K562 (cell line): ENCODE measurements around the gene MICAL2. TPM values are rescaled to one million over a fixed set of nuclear protein-coding genes. Genes with fewer than 3 reads are reported as not detected.
A peak's percentile ranks its signal among the peaks of the same experiment; 100 is the strongest.

Experiments
- CBFA2T2 ChIP-seq: fragments of 450-650 bp; conservative IDR thresholded peaks from 2 replicates; pipeline ENCODE4 v1.6.1; 2017; ENCODE audit warnings: mild to moderate bottlenecking
- CEBPG ChIP-seq, 3 experiments: fragments of 200-800 bp in 1 of 3; sonication (Bioruptor generic) in 1 of 3; sonication (generic) in 1 of 3; formaldehyde crosslinking in 1 of 3; IDR thresholded peaks in 2 of 3; conservative IDR thresholded peaks in 1 of 3; 2 replicates each; pipeline versions ENCODE4 v1.6.1 to v1.8.0; 2016 to 2022; ENCODE audit warnings: missing compliant biosample characterization in 2 of 3, missing genetic modification characterization in 2 of 3, mild to moderate bottlenecking in 1 of 3, missing genetic modification reagents in 1 of 3
- HDAC3 ChIP-seq: fragments of 450-650 bp; IDR thresholded peaks from 2 replicates; pipeline ENCODE4 v1.6.1; 2018; ENCODE audit warnings: borderline replicate concordance, mild to moderate bottlenecking, moderate library complexity; ENCODE audit not compliant: partially characterized antibody
- HSF4 ChIP-seq: fragments of 250-450 bp; sonication (Bioruptor Pico); IDR thresholded peaks from 2 replicates; pipeline ENCODE4 v2.1.2; 2022; ENCODE audit warnings: mild to moderate bottlenecking, moderate library complexity, borderline replicate concordance
- MYC ChIP-seq, 2 experiments: fragments of 250-450 bp in 1 of 2; sonication (Bioruptor Pico) in 1 of 2; IDR thresholded peaks; 2 replicates each; pipeline versions ENCODE4 v1.5.1 to v1.6.1; 2012 to 2021; ENCODE audit warnings: low read depth in 2 of 2, borderline replicate concordance in 1 of 2, improper control_type of control experiment in 1 of 2, low read length in 1 of 2, mild to moderate bottlenecking in 1 of 2, moderate library complexity in 1 of 2
- PHB2 ChIP-seq: fragments of 450-650 bp; IDR thresholded peaks from 2 replicates; pipeline ENCODE4 v1.6.1; 2017; ENCODE audit warnings: low read depth
- PYGO2 ChIP-seq: fragments of 450-650 bp; IDR thresholded peaks from 2 replicates; pipeline ENCODE4 v1.6.1; 2016; ENCODE audit warnings: mild to moderate bottlenecking, missing genetic modification characterization, moderate library complexity, missing compliant biosample characterization
- SMARCA5 ChIP-seq: fragments of 450-650 bp; IDR thresholded peaks from 2 replicates; pipeline ENCODE4 v1.6.1; 2016
- SPI1 ChIP-seq: IDR thresholded peaks from 2 replicates; pipeline ENCODE4 v1.6.1; 2011; ENCODE audit warnings: low read depth, low read length, control low read depth, borderline replicate concordance
- ZBTB1 ChIP-seq: sonication (generic); formaldehyde crosslinking; IDR thresholded peaks from 2 replicates; pipeline ENCODE4 v1.8.1; 2023; ENCODE audit warnings: missing genetic modification reagents, low read depth, mild to moderate bottlenecking, borderline replicate concordance
- polyA plus RNA-seq, 8 experiments: library from polyadenylated mRNA; depleted of rRNA in 4 of 8; stranded (reverse) in 5 of 8; unstranded in 3 of 8; fragments of >200 nt; fragmentation: Nextera tagmentation in 2 of 8; fragmentation: Illumina TruSeq in 1 of 8; extraction: Ambion mirVana in 2 of 8; extraction: Trizol in 1 of 8; gene quantifications; 2 replicates each; pipeline versions ENCODE4 v1.2.1 to v1.2.3, GENCODE V29; 2011 to 2014; ENCODE audit warnings: inconsistent platforms in 1 of 8, missing spikeins in 1 of 8
- total RNA-seq, 7 experiments: library from RNA; depleted of rRNA in 6 of 7; stranded (reverse); fragments of >200 nt in 6 of 7; fragmentation: Illumina TruSeq in 2 of 7; extraction: Trizol in 2 of 7; gene quantifications; 2 replicates each; pipeline versions ENCODE4 v1.2.1 to v1.2.3, GENCODE V29; 2011 to 2021; ENCODE audit warnings: low replicate concordance in 1 of 7
- TF ChIP-seq, protein P1 (sequence below): fragments of 250-450 bp; sonication (Bioruptor Pico); IDR thresholded peaks from 2 replicates; pipeline ENCODE4 v1.8.0; 2022; ENCODE audit warnings: inconsistent platforms
- TF ChIP-seq, protein P2 (sequence below), 2 experiments: fragments of 450-650 bp; IDR thresholded peaks; 2 replicates each; pipeline ENCODE4 v1.6.1; 2016
- TF ChIP-seq, protein P3 (sequence below): fragments of 450-650 bp; IDR thresholded peaks from 2 replicates; pipeline ENCODE4 v1.6.1; 2016; ENCODE audit warnings: low read depth, mild to moderate bottlenecking, moderate library complexity
- TF ChIP-seq, protein P4 (sequence below): conservative IDR thresholded peaks from 2 replicates; pipeline ENCODE4 v1.6.1; 2011; ENCODE audit warnings: low read depth, mild to moderate bottlenecking, low read length; ENCODE audit not compliant: control insufficient read depth
- TF ChIP-seq, protein P5 (sequence below), 2 experiments: fragments of 150-350 bp in 1 of 2; IDR thresholded peaks; 2 replicates each; pipeline ENCODE4 v1.6.1; 2012 to 2016; ENCODE audit warnings: low read depth in 2 of 2, low read length in 2 of 2, mild to moderate bottlenecking in 1 of 2, moderate library complexity in 1 of 2
- TF ChIP-seq, protein P6 (sequence below): sonication (generic); formaldehyde crosslinking; IDR thresholded peaks from 2 replicates; pipeline ENCODE4 v1.9.0; 2022; ENCODE audit warnings: mild to moderate bottlenecking, missing genetic modification reagents

Gene MICAL2
- total and polyA plus RNA-seq, 9 of the 15 experiments (the other 6 are each of a cell fraction or from before 2014, with no cell fraction given), result 4.7 to 64.2 (median 33.6) TPM

DNA sequence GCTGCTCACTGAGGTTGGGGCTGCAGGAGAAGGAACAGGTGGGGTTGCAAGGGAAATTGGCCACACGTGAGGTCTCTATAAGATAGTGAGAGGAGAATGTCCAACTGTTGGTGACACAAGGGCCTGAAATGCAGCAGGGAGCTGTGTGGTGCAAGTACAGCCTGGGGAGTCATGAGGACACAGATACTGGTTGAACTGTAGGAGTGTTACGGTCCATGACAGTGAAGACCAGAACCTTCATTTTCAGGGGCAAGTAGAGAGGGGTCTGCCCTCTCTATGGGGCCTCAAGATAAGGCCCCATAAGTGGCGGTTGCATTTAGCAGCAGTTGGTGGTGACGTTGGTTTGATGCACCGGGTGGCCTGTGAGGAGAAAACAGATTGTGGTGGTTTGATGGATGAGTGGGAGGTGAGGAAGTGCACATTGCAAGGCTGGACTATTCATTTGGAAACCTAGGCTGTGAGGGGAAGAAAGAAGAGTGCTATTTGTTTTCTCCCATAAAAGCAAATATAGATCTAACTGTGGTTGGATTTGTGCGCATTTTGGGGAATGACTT lies 39.4 kb downstream of the MICAL2 start (continued):
- TF ChIP-seq MYC (IDR thresholded peaks at IDR 0.05; ENCODE audit: low read depth, low read length), result no peak; the same call in 1 of the 2 replicates
- no peak for TF ChIP-seq MYC (CRISPR knock-in tag; IDR thresholded peaks at IDR 0.05; ENCODE audit: borderline replicate concordance, low read depth)
- TF ChIP-seq PYGO2 (tag), result no peak
- peak; percentile 40; the same call in 1 of the 2 replicates for TF ChIP-seq ZBTB1 (CRISPR knock-in tag)
- no peak for TF ChIP-seq HSF4 (CRISPR knock-in tag)
- TF ChIP-seq, protein P1, sequence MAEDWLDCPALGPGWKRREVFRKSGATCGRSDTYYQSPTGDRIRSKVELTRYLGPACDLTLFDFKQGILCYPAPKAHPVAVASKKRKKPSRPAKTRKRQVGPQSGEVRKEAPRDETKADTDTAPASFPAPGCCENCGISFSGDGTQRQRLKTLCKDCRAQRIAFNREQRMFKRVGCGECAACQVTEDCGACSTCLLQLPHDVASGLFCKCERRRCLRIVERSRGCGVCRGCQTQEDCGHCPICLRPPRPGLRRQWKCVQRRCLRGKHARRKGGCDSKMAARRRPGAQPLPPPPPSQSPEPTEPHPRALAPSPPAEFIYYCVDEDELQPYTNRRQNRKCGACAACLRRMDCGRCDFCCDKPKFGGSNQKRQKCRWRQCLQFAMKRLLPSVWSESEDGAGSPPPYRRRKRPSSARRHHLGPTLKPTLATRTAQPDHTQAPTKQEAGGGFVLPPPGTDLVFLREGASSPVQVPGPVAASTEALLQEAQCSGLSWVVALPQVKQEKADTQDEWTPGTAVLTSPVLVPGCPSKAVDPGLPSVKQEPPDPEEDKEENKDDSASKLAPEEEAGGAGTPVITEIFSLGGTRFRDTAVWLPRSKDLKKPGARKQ (CRISPR knock-in tag), result no peak
- TF ChIP-seq CEBPG (CRISPR knock-in tag; IDR thresholded peaks at IDR 0.05), result no peak; the same call in 1 of the 2 replicates
- peak in 1 of 2 experiments; percentile 53; a peak in 1 of 4 replicates for TF ChIP-seq CEBPG (tag; conservative IDR thresholded peaks at IDR 0.05 in 1 of 2, IDR thresholded peaks at IDR 0.05 in 1 of 2)
- TF ChIP-seq, protein P2, sequence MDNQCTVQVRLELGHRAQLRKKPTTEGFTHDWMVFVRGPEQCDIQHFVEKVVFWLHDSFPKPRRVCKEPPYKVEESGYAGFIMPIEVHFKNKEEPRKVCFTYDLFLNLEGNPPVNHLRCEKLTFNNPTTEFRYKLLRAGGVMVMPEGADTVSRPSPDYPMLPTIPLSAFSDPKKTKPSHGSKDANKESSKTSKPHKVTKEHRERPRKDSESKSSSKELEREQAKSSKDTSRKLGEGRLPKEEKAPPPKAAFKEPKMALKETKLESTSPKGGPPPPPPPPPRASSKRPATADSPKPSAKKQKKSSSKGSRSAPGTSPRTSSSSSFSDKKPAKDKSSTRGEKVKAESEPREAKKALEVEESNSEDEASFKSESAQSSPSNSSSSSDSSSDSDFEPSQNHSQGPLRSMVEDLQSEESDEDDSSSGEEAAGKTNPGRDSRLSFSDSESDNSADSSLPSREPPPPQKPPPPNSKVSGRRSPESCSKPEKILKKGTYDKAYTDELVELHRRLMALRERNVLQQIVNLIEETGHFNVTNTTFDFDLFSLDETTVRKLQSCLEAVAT (IDR thresholded peaks at IDR 0.05), result peak in 1 of 2 experiments; percentile 73; a peak in 2 of 4 replicates
- TF ChIP-seq, protein P3, sequence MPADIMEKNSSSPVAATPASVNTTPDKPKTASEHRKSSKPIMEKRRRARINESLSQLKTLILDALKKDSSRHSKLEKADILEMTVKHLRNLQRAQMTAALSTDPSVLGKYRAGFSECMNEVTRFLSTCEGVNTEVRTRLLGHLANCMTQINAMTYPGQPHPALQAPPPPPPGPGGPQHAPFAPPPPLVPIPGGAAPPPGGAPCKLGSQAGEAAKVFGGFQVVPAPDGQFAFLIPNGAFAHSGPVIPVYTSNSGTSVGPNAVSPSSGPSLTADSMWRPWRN, result peak; percentile 55
- TF ChIP-seq CBFA2T2, result peak; percentile 94
- no peak for TF ChIP-seq SMARCA5
- TF ChIP-seq, protein P4, sequence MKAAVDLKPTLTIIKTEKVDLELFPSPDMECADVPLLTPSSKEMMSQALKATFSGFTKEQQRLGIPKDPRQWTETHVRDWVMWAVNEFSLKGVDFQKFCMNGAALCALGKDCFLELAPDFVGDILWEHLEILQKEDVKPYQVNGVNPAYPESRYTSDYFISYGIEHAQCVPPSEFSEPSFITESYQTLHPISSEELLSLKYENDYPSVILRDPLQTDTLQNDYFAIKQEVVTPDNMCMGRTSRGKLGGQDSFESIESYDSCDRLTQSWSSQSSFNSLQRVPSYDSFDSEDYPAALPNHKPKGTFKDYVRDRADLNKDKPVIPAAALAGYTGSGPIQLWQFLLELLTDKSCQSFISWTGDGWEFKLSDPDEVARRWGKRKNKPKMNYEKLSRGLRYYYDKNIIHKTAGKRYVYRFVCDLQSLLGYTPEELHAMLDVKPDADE, result peak; percentile 64
- peak; percentile 70 for TF ChIP-seq PHB2
- TF ChIP-seq, protein P5, sequence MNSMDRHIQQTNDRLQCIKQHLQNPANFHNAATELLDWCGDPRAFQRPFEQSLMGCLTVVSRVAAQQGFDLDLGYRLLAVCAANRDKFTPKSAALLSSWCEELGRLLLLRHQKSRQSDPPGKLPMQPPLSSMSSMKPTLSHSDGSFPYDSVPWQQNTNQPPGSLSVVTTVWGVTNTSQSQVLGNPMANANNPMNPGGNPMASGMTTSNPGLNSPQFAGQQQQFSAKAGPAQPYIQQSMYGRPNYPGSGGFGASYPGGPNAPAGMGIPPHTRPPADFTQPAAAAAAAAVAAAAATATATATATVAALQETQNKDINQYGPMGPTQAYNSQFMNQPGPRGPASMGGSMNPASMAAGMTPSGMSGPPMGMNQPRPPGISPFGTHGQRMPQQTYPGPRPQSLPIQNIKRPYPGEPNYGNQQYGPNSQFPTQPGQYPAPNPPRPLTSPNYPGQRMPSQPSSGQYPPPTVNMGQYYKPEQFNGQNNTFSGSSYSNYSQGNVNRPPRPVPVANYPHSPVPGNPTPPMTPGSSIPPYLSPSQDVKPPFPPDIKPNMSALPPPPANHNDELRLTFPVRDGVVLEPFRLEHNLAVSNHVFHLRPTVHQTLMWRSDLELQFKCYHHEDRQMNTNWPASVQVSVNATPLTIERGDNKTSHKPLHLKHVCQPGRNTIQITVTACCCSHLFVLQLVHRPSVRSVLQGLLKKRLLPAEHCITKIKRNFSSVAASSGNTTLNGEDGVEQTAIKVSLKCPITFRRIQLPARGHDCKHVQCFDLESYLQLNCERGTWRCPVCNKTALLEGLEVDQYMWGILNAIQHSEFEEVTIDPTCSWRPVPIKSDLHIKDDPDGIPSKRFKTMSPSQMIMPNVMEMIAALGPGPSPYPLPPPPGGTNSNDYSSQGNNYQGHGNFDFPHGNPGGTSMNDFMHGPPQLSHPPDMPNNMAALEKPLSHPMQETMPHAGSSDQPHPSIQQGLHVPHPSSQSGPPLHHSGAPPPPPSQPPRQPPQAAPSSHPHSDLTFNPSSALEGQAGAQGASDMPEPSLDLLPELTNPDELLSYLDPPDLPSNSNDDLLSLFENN (IDR thresholded peaks at IDR 0.05; ENCODE audit: low read depth in 2 of 2, low read length in 2 of 2), result peak in 1 of 2 experiments; percentile 87; a peak in 2 of 4 replicates
- TF ChIP-seq, protein P6, sequence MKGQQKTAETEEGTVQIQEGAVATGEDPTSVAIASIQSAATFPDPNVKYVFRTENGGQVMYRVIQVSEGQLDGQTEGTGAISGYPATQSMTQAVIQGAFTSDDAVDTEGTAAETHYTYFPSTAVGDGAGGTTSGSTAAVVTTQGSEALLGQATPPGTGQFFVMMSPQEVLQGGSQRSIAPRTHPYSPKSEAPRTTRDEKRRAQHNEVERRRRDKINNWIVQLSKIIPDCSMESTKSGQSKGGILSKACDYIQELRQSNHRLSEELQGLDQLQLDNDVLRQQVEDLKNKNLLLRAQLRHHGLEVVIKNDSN, result peak; percentile 36; the same call in 1 of the 2 replicates
- peak; percentile 91 for TF ChIP-seq SPI1
- TF ChIP-seq HDAC3, result peak; percentile 28
